GM18520 (cell line): ENCODE data around the gene DLGAP4.

ENCODE experiments used
- ATAC-seq: cut with Tn5 transposase; IDR thresholded peaks from one replicate; pipeline ENCODE4 v1.9.1; 2021; ENCODE audit not compliant: unreplicated experiment

Gene DLGAP4

GRCh38 chr20:36399147-36399968, 93.2 kb downstream of the DLGAP4 start:
- no peak for ATAC-seq

GRCh38 chr20:36399969-36400545, 93.9 kb downstream of the DLGAP4 start:
- ATAC-seq, result no peak

GRCh38 chr20:36400909-36401735, 95.0 kb downstream of the DLGAP4 start:
- ATAC-seq, result no peak

GRCh38 chr20:36402708-36403107, 96.6 kb downstream of the DLGAP4 start:
- no peak for ATAC-seq

GRCh38 chr20:36404435-36404978, 98.4 kb downstream of the DLGAP4 start:
- no peak for ATAC-seq

- ATAC-seq, result no peak
Observed at GRCh38 chr20:36405255-36405654, 99.1 kb downstream of the DLGAP4 start.

- no peak for ATAC-seq
Observed at GRCh38 chr20:36407199-36407733, 101.1 kb downstream of the DLGAP4 start.

GRCh38 chr20:36408219-36408618, 102.1 kb downstream of the DLGAP4 start:
- ATAC-seq, result no peak

GRCh38 chr20:36411861-36412454, 105.8 kb downstream of the DLGAP4 start:
- no peak for ATAC-seq

- ATAC-seq, result no peak
Observed at GRCh38 chr20:36415475-36416002, 109.4 kb downstream of the DLGAP4 start.

- ATAC-seq, result no peak
Observed at GRCh38 chr20:36418711-36419110, 112.6 kb downstream of the DLGAP4 start.

- ATAC-seq, result no peak
Observed at GRCh38 chr20:36421641-36422040, 115.5 kb downstream of the DLGAP4 start.

GRCh38 chr20:36424314-36424713, 118.2 kb downstream of the DLGAP4 start:
- no peak for ATAC-seq

- ATAC-seq, result no peak
Observed at GRCh38 chr20:36425166-36425565, 119.0 kb downstream of the DLGAP4 start.

GRCh38 chr20:36431604-36432003, 125.5 kb downstream of the DLGAP4 start:
- ATAC-seq, result no peak

GRCh38 chr20:36432096-36432495, 126.0 kb downstream of the DLGAP4 start:
- ATAC-seq, result no peak

GRCh38 chr20:36434383-36434782, 128.2 kb downstream of the DLGAP4 start:
- no peak for ATAC-seq

GRCh38 chr20:36435124-36435523, 129.0 kb downstream of the DLGAP4 start:
- ATAC-seq, result no peak

- no peak for ATAC-seq
Observed at GRCh38 chr20:36435592-36436541, 129.7 kb downstream of the DLGAP4 start.
